Fibroblast of villous mesenchyme (primary cell): ENCODE measurements around the gene YTHDF2. TPM values are rescaled to one million over a fixed set of nuclear protein-coding genes. Genes with fewer than 3 reads are reported as not detected.

Experiments used
- DNase-seq: peaks from one replicate; pipeline ENCODE4 v3.0.0-alpha.2; 2010; ENCODE audit warnings: low read depth
- H3K4me3 ChIP-seq: 2 replicates; pipeline ENCODE4 v1.5.1; 2011; ENCODE audit warnings: low read depth, mild to moderate bottlenecking, low read length
- CTCF ChIP-seq: IDR thresholded peaks from 2 replicates; pipeline ENCODE4 v1.5.1; 2012; ENCODE audit warnings: low read depth, mild to moderate bottlenecking, low read length; ENCODE audit not compliant: insufficient read depth
- total RNA-seq: library from RNA; depleted of rRNA; stranded (reverse); fragments of >200 nt; gene quantifications from 2 replicates; pipeline ENCODE4 v1.2.3, GENCODE V29; 2012

YTHDF2 gene
- total RNA-seq, 1 donor = 82.9 TPM

GRCh38 chr1:28803662-28804061 is 66.9 kb downstream of the YTHDF2 start:
- no peak for DNase-seq
- no peak for TF ChIP-seq CTCF
- no peak overlapping the region for H3K4me3 ChIP-seq

- H3K4me3 ChIP-seq = no peak overlapping the region
- no peak for DNase-seq
- no peak for TF ChIP-seq CTCF
Observed at GRCh38 chr1:28804071-28804470, 67.3 kb downstream of the YTHDF2 start.

- TF ChIP-seq CTCF = no peak
- no peak for DNase-seq
- no peak overlapping the region for H3K4me3 ChIP-seq
Observed at GRCh38 chr1:28807046-28807445, 70.3 kb downstream of the YTHDF2 start.

- DNase-seq = no peak
- no peak overlapping the region for H3K4me3 ChIP-seq
- no peak for TF ChIP-seq CTCF
Observed at GRCh38 chr1:28807986-28808385, 71.2 kb downstream of the YTHDF2 start.

- DNase-seq = no peak
- no peak for TF ChIP-seq CTCF
- H3K4me3 ChIP-seq = no peak overlapping the region
Observed at GRCh38 chr1:28811369-28811765, 74.6 kb downstream of the YTHDF2 start.

GRCh38 chr1:28811766-28812668 is 75.3 kb downstream of the YTHDF2 start, which contains the start of gene OPRD1:
TSS of gene OPRD1 (plus strand) at chr1:28812170. CDS start at chr1:28812384, 214 bp downstream.
- TF ChIP-seq CTCF = no peak
- no peak for DNase-seq
- H3K4me3 ChIP-seq = no peak within 1 kb of the TSS
